Spleen (tissue), 7 donors: Measurements from ENCODE around the gene FDX2.

Experiments
- POLR2A ChIP-seq, 3 donors: fragments of 450-650 bp; IDR thresholded peaks; one replicate each; pipeline ENCODE4 v1.5.1; 2017; ENCODE audit warnings: antibody characterized with exemption in 3 of 3, mild to moderate bottlenecking in 1 of 3
- TF ChIP-seq, protein P1 (sequence below), 11 experiments: fragments of 200-600 bp in 7 of 11; fragments of 450-650 bp in 4 of 11; sonication (generic) in 4 of 11; IDR thresholded peaks in 8 of 11; conservative IDR thresholded peaks in 3 of 11; 1 replicate in 7 of 11; 2 replicates in 4 of 11; pipeline versions ENCODE4 v1.4.0 to v1.8.0; 2016 to 2021; ENCODE audit warnings: antibody characterized with exemption in 11 of 11, inconsistent platforms in 4 of 11, mild to moderate bottlenecking in 1 of 11
- donor health status: DM: no; HTN: no; CAD: no; lungs with moderate emphysema.
- donor health status: DM: no; HTN: no; CAD: no.
- donor health status: DM: no; HTN: no; CAD: no.

DNA sequence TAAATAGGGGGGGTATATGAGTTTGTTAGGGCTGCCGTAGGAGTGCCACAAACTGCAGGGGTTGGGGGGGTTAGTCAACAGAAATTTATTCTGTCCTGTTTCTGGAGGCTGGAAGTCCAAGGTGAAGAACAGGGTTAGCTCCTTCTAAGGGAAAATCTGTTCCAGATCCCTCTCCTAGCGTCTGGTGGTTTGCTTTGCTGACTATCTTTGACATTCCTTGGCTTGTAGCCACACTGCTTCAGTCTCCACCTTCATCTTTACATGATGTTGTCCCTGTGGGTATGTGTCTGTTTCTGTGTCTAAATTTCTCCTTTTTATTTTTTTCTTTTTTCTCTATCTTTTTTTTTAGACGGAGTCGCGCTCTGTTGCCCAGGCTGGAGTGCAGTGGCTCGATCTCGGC lies 53.0 kb downstream of the FDX2 start:
- TF ChIP-seq POLR2A (IDR thresholded peaks at IDR 0.05), result no peak
- TF ChIP-seq, protein P1, sequence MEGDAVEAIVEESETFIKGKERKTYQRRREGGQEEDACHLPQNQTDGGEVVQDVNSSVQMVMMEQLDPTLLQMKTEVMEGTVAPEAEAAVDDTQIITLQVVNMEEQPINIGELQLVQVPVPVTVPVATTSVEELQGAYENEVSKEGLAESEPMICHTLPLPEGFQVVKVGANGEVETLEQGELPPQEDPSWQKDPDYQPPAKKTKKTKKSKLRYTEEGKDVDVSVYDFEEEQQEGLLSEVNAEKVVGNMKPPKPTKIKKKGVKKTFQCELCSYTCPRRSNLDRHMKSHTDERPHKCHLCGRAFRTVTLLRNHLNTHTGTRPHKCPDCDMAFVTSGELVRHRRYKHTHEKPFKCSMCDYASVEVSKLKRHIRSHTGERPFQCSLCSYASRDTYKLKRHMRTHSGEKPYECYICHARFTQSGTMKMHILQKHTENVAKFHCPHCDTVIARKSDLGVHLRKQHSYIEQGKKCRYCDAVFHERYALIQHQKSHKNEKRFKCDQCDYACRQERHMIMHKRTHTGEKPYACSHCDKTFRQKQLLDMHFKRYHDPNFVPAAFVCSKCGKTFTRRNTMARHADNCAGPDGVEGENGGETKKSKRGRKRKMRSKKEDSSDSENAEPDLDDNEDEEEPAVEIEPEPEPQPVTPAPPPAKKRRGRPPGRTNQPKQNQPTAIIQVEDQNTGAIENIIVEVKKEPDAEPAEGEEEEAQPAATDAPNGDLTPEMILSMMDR (IDR thresholded peaks at IDR 0.05 in 8 of 11, conservative IDR thresholded peaks at IDR 0.05 in 3 of 11), result no peak
